GM19438 (cell line): ENCODE measurements around the gene TEN1.
"Not testable (repeated sequence)": the region's sequence is repeated elsewhere in the genome, so short reads cannot be mapped to it uniquely, and the experiment has no call there.

Source experiments
- ATAC-seq: cut with Tn5 transposase; IDR thresholded peaks from one replicate; pipeline ENCODE4 v1.9.1; 2021; ENCODE audit warnings: low read depth; ENCODE audit not compliant: unreplicated experiment

The TEN1 gene, protein sequence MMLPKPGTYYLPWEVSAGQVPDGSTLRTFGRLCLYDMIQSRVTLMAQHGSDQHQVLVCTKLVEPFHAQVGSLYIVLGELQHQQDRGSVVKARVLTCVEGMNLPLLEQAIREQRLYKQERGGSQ

DNA sequence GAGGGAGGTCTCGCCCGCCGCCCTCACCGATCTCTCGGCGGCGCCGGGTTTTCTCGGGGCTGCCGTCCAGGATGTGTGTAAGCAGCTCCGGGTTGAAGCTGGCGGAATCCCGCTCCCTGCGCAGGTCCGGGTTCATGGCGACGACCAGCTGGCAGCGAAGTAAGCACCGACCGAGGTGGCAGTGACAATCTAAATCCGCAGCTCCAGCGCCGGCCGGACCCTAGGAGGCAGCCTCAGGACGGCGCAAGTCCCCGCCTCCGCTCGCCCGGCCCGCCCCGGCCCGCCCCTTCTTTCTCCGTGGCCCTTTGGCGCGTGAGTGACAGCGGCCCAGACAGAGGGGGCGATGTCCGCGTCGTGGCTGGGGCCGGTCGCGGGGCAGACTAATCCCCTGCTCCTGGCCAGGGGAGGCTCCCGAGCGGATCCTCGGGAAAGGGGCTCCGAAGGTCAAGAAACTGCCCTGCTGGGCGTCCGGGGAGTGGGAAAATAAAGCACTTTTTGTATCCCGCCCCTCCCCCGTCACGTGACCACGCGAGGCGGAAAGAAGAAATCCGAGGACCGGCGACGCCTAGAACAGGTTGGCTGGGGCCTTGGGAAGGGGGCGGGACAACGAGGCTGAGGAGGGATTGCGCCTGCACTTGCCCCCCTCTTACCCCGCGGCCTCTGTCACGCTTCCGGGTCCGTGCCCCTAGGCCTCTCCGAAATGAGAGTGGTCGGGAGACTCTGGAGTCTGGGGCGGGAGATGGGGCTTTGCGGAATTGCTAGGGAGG lies at the start of gene TEN1, which contains the start of gene ACOX1:
Gene TEN1 (plus strand): TSS at position 303 of the 767 bp plus-strand sequence. CDS start 6,953 bp downstream, outside the sequence.
Gene ACOX1 (minus strand): TSS at position 229 of the 767 bp plus-strand sequence. CDS start 93 bp downstream, at position 136.
- ATAC-seq = peak; percentile 84

DNA sequence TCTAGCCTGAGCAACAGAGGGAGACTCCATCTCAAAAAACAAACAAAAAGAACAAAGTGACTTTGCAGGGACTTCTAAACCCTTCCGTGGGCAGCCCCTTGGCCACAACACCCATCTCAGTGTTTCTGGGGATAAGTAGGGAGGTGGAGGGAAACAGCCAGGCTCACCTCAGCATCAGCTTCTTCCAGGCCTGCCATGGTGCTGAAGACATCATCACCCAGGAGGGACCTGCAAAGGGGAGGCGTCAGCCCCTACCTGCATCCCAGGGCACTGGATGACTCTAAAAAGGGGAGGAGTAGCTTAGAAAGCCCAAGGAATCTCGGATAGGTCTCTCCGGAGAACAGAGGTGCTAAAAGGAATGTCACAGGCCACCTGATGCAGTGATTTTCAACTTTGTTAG lies 48.0 kb upstream of the TEN1 start:
- no peak for ATAC-seq

DNA sequence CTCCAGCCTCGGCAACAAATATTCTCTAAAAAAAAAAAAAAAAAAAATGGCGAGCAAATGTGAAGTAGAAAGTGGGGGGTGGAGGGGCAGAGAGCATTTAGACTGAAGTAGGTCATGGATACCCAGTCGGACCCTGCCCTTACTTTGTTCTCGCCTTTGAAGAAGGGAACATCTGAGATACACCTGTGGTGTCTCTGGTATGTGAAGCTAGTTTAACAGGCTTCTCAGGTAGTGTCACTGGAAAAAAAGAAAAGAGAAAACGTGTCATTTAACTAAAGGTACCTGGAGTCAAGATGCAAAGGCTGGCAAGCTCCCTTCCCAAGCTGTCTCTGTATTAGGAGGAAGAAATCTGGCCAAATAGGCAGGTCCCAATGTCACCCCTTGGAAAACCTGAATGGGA lies 46.2 kb upstream of the TEN1 start:
- ATAC-seq = no peak

DNA sequence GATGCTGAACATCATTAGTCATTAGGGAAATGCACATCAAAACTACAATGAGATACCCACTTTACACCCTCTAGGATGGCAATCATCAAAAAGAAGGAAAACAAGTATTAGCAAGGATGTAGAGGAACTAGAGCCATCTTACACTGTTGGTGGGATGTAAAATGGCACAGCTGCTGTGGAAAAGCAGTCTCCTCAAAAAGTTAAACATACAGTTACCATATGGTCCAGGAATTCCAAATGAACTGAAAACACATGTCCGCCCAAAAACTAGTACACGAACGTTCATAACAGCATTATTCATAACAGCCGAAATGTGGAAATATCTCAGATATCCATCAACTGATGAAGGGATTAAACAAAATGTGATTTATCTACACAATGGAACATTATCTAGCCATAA lies 45.2 kb upstream of the TEN1 start:
- ATAC-seq = no peak

DNA sequence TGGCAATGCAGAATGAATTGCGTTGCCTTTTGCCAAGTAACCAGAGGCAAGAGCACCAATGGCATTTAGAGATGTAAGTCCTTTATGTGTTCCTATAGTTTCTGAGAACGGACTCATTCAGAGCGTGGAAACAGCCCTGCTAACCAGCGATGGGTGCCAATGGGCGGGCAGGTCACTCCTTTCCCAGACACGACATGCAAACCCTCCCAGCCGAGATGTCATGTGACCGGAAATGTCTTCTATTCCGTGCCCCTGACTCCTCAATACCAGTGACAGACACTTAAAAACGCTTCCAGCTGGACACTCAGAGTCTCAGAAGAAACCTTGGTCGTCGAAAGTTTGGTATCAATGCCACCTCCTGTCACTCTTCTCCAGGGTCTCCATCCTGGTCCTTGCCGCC lies 41.4 kb upstream of the TEN1 start:
- no peak for ATAC-seq

DNA sequence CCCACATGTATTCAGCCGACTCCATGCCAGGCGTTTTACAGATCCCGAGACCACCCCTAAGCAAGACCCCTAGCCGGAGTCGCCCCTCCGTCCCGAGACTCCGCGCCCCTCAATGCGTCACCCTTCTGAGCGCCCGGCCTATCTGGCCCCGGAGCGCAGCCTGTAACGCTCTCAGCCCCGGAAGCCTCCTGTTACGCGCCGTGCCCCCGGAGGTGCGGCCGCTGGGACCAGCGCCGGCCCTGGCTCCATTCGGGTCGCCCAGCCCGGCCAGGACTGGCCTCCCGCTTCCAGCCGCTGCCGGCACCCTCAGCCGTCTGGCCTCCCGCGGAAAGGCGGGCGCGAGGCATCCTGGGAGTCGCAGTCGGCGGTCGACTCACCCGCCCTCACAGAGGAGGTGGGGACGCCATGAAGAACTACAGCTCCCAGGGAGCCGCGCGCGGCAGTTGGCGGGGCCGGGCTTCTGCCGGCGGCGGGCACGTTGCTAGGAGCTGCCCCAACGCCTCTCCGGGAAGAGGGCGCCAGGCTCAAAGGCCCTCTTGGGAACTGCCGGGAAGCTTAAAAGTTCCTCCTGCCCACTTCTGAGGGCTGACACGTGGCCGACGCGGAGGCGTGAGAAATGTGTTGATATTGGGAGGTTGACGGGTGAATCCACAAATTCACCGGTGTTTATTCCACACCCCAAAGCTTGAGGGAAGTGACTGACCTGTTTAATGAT lies 38.2 kb upstream of the TEN1 start, which contains the start of gene FBF1:
Gene FBF1 (minus strand): TSS at position 316 of the 715 bp plus-strand sequence. CDS start 2,893 bp downstream, outside the sequence.
- peak; percentile 94 for ATAC-seq

DNA sequence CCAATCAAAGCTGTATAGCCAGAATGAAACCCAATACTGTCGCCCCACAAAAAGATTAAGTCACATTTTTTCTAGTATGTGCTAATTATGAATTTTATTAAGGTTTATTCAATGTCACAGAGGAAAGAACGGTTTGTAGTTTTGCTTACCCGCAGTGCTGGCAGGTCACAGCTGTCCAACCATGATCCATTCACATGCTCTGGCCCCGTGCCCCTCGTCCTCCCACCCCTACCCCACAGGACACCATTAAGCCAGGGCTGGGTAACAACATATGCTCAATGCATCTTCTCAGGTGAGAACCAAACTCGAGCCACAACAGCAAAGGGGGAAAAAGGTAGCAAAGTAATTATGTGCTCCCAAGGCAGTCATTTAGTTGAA lies 37.6 kb upstream of the TEN1 start:
- no peak for ATAC-seq

DNA sequence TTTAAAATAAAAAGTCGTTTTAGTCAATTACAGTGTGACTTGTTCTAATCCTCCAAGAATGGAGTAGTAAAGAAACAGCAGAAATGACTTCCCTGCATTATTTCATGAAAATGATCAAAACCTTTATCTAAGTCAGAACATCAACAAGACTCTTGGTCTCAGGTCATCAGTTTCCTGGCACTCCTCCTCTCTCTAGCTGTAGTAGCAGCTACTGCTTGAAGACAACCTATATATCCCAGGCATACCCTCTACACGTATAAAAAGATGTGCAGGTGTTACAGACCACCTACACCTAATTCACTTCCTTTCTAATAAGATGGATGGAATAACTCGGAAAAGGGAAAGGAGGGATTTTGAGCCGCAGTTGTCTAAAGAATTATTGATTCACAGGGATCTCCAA lies 36.6 kb upstream of the TEN1 start:
- ATAC-seq = no peak

DNA sequence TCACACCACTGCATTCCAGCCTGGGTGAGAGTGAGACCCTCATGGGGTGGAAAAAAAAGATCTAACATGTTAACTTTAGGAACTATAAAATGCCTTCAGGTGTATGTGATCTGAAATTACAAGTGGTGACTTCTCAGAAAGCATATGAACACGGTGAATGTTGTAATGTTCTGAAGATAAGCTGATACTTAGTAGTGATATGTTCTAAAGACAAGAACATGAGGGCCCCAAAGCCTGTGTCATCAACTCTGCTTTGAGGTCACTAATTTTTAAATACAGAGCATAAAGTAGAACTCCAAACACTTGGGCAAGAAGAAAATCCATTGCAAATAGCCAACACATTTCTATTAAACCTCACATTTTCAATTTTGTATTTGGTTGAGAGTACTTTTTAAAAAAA lies 35.5 kb upstream of the TEN1 start:
- no peak for ATAC-seq

DNA sequence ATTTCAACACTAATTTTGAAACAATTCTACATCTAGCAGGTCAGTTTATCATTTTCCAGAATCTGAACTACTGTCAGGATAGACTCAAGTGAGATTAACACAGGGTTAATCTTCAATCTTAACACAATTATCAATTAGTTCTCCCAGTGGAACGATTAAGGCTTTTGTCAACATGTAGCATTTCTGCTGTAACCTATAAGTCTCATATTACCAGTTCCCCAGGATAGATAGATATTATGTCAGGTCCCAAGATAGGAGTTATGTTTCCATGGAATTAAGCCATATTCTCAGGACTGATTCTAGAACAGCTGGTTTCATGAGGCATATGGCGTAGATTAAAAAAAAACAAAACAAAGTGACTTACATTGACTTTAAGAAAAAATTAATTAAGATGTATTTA lies 33.8 kb upstream of the TEN1 start:
- ATAC-seq = no peak

DNA sequence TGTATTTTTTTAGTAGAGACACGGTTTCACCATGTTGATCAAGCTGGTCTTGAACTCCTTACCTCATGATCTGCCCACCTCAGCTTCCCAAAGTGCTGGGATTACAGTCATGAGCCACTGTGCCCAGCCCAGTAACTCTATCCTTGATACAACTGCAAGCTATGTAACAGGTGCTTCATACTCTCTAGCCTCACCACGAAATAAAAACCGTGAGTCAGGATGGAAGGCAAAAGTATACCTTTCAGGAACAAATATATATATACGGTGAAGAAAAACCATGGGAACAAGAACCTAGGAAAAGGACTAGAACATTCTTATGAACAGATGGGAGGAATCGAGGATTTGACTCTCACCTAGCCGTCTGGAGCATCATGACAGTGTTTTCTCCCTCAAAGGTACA lies 28.6 kb upstream of the TEN1 start:
- ATAC-seq = no peak

DNA sequence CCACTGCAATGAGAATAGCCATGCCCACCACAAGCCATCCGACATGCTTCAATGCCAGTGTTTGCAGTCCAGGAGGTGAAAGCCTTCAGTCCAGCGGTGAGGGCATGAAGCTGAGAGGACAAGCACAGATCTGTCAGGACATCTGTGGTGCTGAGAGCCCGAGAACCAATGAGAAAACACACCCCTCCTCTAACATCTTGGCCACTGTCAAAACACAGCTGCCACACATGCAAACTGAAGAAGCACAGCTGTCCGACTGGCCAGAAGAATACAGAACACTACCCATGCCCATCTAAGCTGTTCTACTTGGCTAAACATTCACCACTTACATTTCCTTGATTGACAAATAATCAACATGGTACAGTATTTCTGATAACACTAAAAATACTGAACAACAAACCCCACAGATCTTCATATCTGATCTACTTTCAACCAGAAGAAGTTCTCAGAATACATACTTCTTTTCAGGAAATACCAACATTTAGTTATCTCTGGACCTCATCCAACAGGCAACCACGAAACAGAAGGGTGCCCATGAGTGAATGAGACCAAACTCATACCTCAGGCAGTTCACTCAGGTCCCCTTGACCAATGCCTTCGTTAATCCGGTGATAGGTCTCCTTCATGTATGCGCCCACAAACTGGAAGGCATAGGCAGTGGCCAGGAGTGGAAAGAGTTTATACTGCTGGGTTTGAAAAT lies 28.0 kb upstream of the TEN1 start:
- no peak for ATAC-seq

DNA sequence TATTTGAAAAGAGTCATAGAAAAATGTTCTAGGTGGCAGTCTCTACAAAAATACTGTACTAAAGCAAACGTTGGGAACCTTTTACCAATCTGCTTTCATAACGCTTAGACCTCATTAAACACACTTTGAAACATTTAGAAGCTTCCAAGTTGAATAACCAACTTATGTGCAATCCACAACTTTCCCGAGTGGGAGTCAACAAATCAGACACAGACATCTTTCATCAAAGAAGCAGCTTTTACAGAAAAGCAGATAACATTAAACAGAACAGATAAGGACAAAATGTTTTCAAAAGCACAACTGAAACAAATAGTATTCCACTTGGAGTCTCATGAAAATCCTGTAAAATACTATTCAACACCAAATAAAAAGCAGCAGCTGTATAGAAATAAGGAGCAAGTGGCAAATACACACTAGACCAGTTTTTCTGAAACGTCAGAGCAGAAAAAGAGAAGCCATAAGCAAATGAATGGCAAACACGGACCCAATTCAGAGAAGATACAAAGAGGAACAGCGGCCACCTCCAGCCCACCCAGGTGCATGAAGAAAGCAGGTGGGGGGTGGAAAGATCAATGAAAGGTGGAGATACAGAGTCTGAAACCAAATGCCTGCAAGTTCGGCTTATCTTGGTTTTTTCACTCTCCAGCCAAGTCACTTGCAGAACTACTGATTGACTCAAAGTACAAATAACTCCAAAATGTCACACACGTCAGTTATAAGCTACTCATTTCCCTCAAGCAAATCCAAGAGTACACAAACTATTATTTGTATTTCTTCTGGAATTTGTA lies 19.8 kb upstream of the TEN1 start:
- no peak for ATAC-seq

DNA sequence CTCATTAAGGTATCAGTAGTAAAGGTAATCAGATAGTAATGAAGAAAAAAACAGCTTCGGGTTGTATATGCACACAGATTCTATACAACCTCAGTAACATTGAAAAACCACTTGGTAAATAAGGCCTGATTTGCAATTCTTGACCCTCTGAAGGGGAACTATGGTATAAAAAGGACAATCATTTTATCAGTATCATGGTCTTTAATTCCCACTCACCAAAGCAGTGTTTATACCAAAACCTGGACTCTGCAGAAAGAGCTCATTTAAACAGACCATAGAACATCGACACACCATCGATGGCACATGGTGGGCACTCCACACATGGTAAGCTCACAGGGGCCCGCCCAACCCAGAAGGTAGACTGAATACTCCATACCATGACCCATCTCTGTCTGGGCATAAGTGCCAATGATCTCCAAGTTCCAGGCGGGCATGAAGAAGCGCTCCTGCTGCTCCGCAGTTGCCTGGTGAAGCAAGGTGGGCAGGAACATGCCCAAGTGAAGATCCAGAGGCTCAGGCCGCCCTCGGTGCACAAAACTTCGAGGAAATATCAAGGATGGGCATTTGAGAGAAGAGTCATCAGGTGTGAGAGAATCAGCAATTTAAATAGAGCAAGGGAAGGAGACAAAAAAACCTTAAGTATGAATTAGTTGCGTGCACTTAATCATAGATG lies 19.1 kb upstream of the TEN1 start:
- ATAC-seq = no peak

DNA sequence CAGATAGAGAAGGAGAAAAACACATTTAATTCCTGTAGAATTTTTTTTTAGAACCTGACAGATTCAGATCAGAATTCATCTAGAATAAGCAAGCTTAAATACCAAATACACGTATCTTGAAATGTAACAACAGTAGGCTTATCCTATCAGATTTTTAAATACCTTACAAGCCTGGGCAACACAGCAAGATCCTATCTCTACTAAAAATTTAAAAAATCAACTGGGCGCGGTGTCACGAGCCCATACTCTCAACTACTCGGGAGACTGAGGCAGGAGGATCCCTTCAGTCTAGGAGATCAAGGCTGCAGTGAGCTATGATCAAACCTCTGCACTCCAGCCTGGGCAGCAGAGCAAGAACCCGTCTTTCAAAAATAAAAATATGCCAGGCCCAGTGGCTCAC lies 13.6 kb upstream of the TEN1 start:
- no peak for ATAC-seq

DNA sequence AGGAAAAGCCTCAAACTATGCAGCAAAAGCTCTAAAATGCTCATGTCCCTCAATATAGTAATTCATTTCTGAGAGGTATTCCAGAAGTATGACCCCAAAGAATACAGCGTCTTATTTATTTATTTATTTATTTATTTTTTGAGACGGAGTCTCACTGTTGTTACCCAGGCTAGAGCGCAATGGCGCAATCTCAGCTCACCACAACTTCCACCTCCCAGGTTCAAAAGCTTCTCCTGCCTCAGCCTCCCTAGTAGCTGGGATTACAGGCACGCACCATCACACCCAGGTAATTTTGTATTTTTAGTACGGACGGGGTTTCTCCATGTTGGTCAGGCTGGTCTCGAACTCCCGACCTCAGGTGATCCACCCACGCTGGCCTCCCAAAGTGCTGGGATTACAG lies 10.0 kb upstream of the TEN1 start:
- not testable (repeated sequence) for ATAC-seq

DNA sequence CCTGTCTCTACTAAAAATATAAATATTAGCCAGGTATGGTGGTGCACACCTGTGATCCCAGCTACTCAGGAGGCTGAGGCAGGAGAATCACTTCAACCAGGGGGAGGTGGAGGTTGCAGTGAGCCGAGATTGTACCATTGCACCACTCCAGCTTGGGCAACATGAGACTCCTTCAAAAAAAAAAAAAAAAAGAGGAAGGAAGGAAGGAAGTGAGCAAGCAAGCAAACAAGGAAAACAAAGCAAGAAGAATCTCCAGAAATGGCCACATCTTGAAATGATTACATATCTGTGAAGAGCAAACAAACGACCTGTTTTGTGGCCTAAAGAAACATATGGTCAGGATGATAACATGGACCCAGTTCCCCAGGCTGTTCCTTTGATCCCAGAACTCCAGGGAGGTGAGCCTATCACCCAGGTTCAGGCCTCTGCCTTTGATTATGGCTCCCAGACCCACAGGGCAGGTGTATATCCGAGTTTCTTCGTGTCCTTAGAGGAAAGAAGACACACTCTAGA lies 9.0 kb upstream of the TEN1 start:
- no peak for ATAC-seq

DNA sequence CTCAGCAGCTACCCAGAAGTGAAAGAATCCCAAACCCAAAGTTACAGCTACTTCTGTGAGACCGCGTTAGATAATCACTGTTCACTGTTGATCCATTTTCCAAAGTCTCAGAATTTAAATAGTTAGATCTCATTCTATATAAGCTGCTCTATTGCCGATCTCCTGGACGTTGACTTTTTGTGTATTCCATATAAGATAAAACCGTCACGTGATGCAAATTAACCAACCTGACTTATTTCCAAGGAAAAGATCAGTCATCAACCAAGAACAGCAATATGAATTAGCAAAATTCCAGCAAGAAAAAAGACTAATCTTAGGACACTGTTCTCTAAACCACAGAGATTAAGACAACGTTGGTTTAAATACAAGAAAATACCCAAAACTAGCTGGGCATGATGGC lies 8.4 kb upstream of the TEN1 start:
- no peak for ATAC-seq

DNA sequence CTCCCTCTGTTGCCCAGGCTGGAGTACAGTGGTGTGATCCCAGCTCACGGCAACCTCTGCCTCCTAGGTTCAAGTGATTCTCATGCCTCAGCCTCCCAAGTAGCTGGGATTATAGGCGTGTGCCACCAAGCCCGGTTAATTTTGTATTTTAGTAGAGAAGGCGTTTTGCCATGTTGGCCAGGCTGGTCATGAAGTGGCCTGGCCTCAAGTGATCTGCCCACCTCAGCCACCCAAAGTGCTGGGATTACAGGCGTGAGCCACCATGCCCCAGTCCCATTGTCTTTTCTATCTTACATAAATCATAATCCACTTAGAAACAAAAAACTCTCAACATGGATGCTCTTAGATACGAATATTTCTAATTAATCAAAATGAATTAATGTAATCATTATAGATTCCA lies 3.9 kb upstream of the TEN1 start:
- ATAC-seq = not testable (repeated sequence)
